GM12801 (cell line): Measurements from ENCODE around the gene P3H4.

Source experiments
- CTCF ChIP-seq: IDR thresholded peaks from one replicate; pipeline ENCODE4 v1.5.1; 2011; ENCODE audit warnings: control low read depth; ENCODE audit not compliant: insufficient read length; ENCODE audit errors: extremely low read depth

Gene P3H4

GRCh38 chr17:41779954-41780353, 31.8 kb downstream of the P3H4 start:
- no peak for TF ChIP-seq CTCF

- no peak for TF ChIP-seq CTCF
Measured at GRCh38 chr17:41777574-41778188, 34.1 kb downstream of the P3H4 start.

- TF ChIP-seq CTCF = no peak
Measured at GRCh38 chr17:41777157-41777573, 34.6 kb downstream of the P3H4 start.

- TF ChIP-seq CTCF = no peak
Measured at GRCh38 chr17:41775394-41776226, 36.1 kb downstream of the P3H4 start.

GRCh38 chr17:41773731-41774193, 38.0 kb downstream of the P3H4 start:
- TF ChIP-seq CTCF = no peak

- no peak for TF ChIP-seq CTCF
Measured at GRCh38 chr17:41773190-41773588, 38.6 kb downstream of the P3H4 start.

GRCh38 chr17:41772586-41773189, 39.1 kb downstream of the P3H4 start:
- no peak for TF ChIP-seq CTCF
